GM23248 (cell line): Measurements from ENCODE around the gene PRR5L.

Source experiments
- EZH2 ChIP-seq: fragments of 200-600 bp; sonication (generic); IDR thresholded peaks from 2 replicates; pipeline ENCODE4 v1.6.1; 2018; ENCODE audit warnings: antibody characterized with exemption, mild to moderate bottlenecking; ENCODE audit not compliant: insufficient read depth, poor library complexity, severe bottlenecking
- EZH2phosphoT487 ChIP-seq: fragments of 200-600 bp; sonication (generic); IDR thresholded peaks from 2 replicates; pipeline ENCODE4 v1.6.1; 2018; ENCODE audit warnings: antibody characterized with exemption, moderate library complexity, mild to moderate bottlenecking, low read depth; ENCODE audit not compliant: insufficient read depth

GRCh38 chr11:36443661-36444060, 147.6 kb downstream of the PRR5L start:
- TF ChIP-seq EZH2phosphoT487: no peak
- no peak for TF ChIP-seq EZH2
